DND-41 (cell line): ENCODE results near the gene MINDY4B.

Experiments
- EZH2 ChIP-seq: IDR thresholded peaks from 3 replicates; pipeline ENCODE4 v1.6.1; 2012; ENCODE audit warnings: borderline replicate concordance, low read depth, mild to moderate bottlenecking, moderate library complexity, low read length, inconsistent platforms; ENCODE audit not compliant: severe bottlenecking
- TF ChIP-seq, protein P1 (sequence below): IDR thresholded peaks from 2 replicates; pipeline ENCODE4 v1.5.1; 2012; ENCODE audit warnings: borderline replicate concordance, low read length, moderate library complexity, mild to moderate bottlenecking; ENCODE audit not compliant: poor library complexity, severe bottlenecking; ENCODE audit errors: extremely low read depth

DNA sequence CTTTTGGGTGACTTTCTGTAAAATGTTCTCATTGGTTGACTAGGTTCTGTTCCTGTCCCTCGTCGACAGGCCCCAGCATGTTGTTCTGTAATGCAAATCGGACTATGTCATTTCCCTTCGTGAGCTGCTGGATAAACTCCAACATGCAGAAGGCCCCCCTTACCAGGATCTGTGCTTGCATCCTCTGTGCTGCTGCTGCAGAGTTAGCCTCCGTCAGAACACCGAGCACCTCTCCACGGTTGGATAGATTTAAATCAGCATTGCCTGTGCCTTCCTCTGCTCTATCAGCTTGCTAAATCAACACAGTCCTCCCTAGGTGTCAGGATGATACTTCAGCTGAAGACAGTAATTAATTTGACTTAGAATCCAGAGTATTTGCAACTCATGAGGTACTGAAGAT is 12.7 kb upstream of the MINDY4B start:
- TF ChIP-seq, protein P1, sequence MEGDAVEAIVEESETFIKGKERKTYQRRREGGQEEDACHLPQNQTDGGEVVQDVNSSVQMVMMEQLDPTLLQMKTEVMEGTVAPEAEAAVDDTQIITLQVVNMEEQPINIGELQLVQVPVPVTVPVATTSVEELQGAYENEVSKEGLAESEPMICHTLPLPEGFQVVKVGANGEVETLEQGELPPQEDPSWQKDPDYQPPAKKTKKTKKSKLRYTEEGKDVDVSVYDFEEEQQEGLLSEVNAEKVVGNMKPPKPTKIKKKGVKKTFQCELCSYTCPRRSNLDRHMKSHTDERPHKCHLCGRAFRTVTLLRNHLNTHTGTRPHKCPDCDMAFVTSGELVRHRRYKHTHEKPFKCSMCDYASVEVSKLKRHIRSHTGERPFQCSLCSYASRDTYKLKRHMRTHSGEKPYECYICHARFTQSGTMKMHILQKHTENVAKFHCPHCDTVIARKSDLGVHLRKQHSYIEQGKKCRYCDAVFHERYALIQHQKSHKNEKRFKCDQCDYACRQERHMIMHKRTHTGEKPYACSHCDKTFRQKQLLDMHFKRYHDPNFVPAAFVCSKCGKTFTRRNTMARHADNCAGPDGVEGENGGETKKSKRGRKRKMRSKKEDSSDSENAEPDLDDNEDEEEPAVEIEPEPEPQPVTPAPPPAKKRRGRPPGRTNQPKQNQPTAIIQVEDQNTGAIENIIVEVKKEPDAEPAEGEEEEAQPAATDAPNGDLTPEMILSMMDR = no peak
- TF ChIP-seq EZH2 = no peak
